GM19372 (cell line): ENCODE data around the gene ZBTB47.

Experiments
- ATAC-seq: cut with Tn5 transposase; IDR thresholded peaks from one replicate; pipeline ENCODE4 v1.9.1; 2021; ENCODE audit warnings: mild to moderate bottlenecking, low read depth, moderate library complexity; ENCODE audit not compliant: unreplicated experiment

The ZBTB47 gene

DNA sequence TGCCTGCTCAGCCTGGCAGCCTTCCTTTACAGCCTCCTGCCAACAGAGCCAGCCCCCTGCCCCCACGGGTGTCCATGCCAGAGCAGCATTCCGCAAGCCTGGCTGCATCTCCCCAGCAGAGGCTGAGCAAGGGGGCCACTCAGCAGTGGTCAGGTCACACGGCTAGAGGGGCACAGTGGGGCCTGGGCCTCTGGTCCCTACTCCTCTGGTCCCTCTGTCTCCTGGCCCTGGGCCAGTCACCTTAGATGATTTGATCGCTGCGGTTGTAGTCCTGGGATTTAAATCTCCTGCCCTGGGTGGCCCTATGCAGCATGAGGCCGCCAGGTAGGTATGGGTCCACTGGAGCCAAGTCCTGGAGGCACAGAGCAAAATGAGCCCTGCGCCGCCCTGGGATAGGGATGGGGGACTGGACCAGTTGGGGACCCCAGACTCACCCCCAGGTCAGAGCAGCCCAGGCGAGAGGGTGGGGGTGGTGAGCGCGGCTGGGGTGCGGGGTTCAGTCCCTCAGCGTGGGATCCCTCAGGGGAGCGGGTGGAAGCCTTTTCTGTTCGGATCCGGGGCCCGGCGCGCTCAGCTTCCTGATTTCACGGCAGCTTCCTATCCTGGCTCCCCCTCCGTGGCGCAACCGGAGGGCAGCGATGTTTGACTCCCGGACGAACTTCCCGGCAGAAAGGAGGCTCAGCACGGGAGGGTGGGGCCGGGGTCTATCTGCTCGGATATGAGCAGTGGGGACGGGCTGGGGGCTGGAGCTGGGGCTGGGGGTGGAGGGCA is at the start of gene ZBTB47:
Gene ZBTB47, plus strand, starts transcription at position 138 of the 771 bp plus-strand sequence. CDS start 4,659 bp downstream, outside the sequence.
- ATAC-seq = no peak

GRCh38 chr3:42605546-42606173 is 47.8 kb upstream of the ZBTB47 start:
- no peak for ATAC-seq

DNA sequence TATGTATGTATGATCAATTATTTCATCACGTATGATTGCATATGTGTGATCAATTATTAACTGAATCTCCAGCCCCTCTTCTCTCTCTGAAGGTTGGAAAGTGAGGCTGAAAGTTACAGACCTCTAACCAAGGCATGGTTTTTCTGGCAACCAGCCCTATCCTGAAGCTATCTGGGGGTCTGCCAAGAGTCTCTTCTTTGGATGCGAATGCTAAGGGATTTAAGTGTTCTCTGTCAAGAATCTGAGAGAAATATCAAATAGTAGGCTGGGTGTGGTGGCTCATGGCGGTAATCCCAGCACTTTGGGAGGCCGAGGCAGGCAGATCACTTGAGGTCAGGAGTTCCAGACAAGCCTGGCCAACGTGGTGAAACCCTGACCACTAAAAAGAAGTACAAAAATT is 44.9 kb upstream of the ZBTB47 start:
- ATAC-seq = no peak

DNA sequence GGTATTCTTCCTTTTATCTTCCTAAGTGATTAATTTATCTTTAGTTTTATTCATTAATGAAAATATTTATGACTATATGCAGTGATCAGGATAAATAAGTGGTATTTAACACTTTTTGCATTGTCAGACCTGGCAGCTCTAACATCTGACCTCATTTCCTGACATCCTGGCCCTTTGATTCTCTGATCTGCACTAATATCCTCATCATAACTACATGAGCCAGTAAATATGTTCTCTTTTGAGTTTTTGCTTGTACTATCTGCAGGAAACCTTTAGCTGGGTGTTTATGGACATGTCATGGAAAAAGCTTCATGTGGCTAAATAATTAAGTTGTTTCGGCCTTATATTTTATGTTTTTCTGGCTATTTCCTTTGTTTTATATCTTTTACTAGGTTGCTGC is 42.5 kb upstream of the ZBTB47 start:
- ATAC-seq = no peak

GRCh38 chr3:42612217-42612616 is 41.3 kb upstream of the ZBTB47 start:
- no peak for ATAC-seq

DNA sequence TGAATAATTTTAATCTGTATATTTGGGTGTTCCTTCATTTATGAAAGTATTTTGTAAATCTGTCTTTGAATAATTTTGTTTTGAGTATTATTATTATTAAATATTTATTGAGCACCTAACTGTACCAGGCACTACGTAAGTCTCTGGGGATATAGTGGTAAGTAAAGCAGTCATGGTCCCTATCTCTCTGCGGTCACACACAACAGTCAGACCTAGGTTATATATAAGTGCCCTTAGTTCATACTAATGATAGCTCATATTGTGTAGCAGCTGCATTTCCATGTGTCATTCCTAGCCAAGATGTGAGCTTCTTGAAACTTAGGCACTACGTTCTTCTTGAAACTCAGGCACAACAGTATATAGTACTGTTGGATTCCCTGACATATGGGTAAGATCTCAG is 40.6 kb upstream of the ZBTB47 start:
- no peak for ATAC-seq

GRCh38 chr3:42613462-42613861 is 40.0 kb upstream of the ZBTB47 start:
- no peak for ATAC-seq

DNA sequence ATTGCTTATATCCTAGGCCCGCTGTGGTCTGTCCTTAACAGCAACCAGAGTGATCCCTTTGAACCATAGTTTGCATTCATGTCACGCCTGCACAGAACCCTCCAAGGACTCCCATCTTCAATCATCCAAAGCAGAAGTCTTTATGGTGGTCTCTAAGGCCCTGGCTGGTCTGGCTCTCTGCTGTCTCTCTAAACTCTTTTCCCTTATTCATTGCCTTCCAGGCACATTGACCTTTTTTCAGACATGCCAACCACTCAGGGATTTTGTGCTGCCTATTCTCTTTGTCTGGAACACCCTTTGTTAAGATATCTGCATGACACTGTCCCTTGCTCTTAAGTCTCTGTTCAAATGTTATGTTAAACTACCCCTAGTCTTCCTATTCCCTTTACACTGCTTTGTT is 21.9 kb upstream of the ZBTB47 start:
- no peak for ATAC-seq

GRCh38 chr3:42632146-42632545 is 21.4 kb upstream of the ZBTB47 start:
- no peak for ATAC-seq

DNA sequence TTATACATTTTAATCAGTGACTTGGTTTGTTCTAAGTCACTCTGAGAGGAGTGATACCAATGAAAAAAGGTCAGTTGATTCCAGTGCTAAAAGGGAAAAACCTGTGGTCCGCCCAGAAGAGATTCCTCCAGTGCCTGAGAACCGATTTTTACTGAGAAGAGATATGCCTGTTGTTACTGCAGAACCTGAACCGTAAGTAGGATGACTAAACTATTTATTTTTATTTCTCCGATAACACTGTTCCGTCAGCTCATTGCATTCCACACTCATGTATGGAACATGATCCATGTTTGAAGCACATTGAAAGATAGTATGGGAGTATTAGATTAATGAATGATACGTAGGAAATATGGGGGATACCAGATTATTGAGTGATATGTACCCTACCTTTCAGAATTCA is 20.0 kb upstream of the ZBTB47 start:
- ATAC-seq = no peak

DNA sequence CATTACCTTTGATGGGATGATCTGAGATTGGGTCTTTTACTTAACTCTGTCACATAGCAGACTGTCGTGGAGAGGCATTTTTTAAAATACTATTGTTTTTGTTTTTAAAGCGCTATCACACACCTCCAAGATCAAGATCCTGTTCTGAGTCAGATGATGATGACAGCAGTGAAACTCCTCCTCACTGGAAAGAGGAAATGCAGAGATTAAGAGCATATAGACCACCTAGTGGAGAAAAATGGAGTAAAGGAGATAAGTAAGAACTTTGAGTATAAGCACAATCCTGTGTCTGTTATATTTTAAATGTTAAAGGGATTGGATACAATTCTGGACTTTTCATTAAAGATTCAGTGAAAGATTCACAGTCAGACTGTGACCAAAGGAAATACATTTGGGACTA is 18.4 kb upstream of the ZBTB47 start:
- no peak for ATAC-seq

DNA sequence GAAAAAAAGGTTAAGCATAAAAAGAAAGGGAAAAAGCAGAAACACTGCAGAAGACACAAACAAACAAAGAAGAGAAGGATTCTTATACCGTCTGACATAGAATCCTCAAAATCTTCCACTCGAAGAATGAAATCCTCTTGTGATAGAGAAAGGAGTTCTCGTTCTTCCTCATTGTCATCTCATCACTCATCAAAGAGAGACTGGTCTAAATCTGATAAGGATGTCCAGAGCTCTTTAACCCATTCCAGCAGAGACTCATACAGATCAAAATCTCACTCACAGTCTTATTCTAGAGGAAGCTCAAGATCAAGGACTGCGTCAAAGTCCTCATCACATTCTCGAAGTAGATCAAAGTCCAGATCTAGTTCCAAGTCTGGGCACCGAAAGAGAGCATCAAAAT is 16.5 kb upstream of the ZBTB47 start:
- no peak for ATAC-seq

DNA sequence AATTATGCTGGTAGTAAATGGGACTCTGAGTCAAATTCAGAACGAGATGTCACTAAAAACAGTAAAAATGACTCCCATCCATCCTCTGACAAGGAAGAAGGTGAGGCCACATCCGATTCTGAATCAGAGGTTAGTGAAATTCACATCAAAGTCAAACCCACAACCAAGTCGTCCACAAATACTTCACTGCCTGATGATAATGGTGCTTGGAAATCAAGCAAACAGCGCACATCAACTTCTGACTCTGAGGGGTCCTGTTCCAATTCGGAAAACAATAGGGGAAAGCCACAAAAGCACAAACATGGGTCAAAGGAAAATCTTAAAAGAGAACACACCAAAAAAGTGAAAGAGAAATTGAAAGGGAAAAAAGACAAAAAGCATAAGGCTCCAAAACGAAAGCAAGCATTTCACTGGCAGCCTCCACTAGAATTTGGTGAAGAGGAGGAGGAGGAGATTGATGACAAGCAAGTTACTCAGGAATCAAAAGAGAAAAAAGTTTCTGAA is 15.1 kb upstream of the ZBTB47 start:
- no peak for ATAC-seq

DNA sequence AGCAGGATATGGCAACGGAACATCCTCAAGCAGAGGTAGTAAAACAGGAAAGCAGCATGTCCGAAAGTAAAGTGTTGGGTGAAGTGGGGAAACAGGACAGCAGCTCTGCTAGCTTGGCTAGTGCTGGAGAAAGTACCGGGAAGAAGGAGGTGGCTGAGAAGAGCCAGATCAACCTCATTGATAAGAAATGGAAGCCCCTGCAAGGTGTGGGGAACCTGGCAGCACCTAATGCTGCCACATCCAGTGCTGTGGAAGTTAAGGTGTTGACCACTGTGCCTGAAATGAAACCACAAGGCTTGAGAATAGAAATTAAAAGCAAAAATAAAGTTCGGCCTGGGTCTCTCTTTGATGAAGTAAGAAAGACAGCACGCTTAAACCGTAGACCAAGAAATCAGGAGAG is 14.3 kb upstream of the ZBTB47 start:
- no peak for ATAC-seq

DNA sequence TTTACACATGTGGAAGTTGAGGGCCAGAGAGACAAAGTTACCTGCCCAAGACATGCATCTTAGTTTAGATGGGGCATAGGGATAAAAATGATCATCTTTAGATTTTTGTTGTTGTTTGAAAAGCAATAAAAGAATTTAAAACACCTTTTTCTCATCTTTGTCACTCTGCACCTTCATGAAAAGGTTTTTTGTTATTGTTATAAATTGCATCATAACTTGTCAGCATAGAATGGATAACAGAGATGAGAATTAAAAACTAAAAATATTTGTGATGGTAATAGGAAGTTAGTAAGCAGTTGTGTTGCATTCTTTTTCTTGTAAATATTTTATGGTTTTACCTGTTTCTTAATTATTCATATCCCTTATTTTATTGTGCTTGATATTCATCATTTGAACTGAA is 13.4 kb upstream of the ZBTB47 start:
- ATAC-seq = no peak

GRCh38 chr3:42640771-42641370 is 12.6 kb upstream of the ZBTB47 start:
- ATAC-seq = no peak

GRCh38 chr3:42647821-42648459 is 5.6 kb upstream of the ZBTB47 start:
- ATAC-seq = no peak

DNA sequence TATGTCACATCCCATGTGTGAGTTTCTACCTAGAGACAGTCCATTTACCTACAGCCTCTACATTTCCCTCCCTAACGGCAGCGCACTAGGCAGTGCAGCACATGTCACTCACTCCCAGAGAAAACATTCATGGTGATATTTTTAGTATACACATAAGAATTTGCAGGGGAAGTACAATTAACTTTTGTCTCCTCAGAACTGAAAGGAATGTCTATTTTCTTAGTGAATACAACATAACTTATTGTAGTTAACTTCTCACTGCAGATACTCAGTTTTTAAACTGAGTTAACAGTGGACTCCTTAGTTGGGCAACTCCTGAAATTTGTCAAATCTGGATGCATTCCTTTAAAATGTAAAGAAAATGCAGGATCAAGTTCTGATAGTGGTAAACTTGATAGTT is 4.5 kb upstream of the ZBTB47 start:
- ATAC-seq = no peak

- no peak for ATAC-seq
Measured at GRCh38 chr3:42649783-42650182, 3.7 kb upstream of the ZBTB47 start.

GRCh38 chr3:42651248-42652091 is 2.0 kb upstream of the ZBTB47 start:
- ATAC-seq = no peak
